Colonic mucosa (tissue), 4 donors: ENCODE data around the gene ZNF768. TPM values are rescaled to one million over a fixed set of nuclear protein-coding genes. Genes with fewer than 3 reads are reported as not detected.
"Not testable (repeated sequence)": the region's sequence is repeated elsewhere in the genome, so short reads cannot be mapped to it uniquely, and the experiment has no call there.

Source experiments
- DNase-seq: peaks from one replicate; pipeline ENCODE4 v3.0.0-alpha.2; 2020
- H3K27ac ChIP-seq: fragments of 200-600 bp; one replicate; pipeline ENCODE4 v1.8.0; 2021
- H3K27me3 ChIP-seq: fragments of 200-600 bp; one replicate; pipeline ENCODE4 v1.8.0; 2021
- H3K36me3 ChIP-seq: fragments of 200-600 bp; one replicate; pipeline ENCODE4 v1.8.0; 2021
- H3K4me1 ChIP-seq: fragments of 200-600 bp; one replicate; pipeline ENCODE4 v1.8.0; 2021; ENCODE audit warnings: mild to moderate bottlenecking
- H3K4me3 ChIP-seq: fragments of 200-600 bp; one replicate; pipeline ENCODE4 v1.8.0; 2021
- H3K9ac ChIP-seq, 2 donors: one replicate each; pipeline ENCODE4 v1.7.0; 2013; ENCODE audit warnings: control low read depth in 2 of 2, low read depth in 2 of 2, low read length in 2 of 2
- H3K9me3 ChIP-seq: fragments of 200-600 bp; one replicate; pipeline ENCODE4 v1.8.0; 2021
- CTCF ChIP-seq: fragments of 200-600 bp; IDR thresholded peaks from one replicate; pipeline ENCODE4 v1.8.0; 2022; ENCODE audit warnings: antibody characterized with exemption, mild to moderate bottlenecking
- intact Hi-C: fragments of 100-400 bp; cut with DNase I; formaldehyde crosslinking; loops from one replicate; pipeline ENCODE4 v1.14.1; 2022
- total RNA-seq, 2 donors: library from RNA; stranded (reverse); fragmentation: NEBNext Ultra II Directional in 1 of 2; extraction: Animal tissue kit (Norgen Biotek cat#: 25700) in 1 of 2; gene quantifications; one replicate each; pipeline ENCODE4 v1.2.1, GENCODE V29; 2021
- donor health status: healthy.
- donor health status: DM: no; HTN: no; CAD: no.
- donor health status: DM: no; HTN: no; CAD: no.

ZNF768 gene
- total RNA-seq, 2 donors from 2014 or later, result 58.6 to 63.2 TPM

GRCh38 chr16:30526823-30527634 lies 663 bp upstream of the ZNF768 start:
- TF ChIP-seq CTCF, result peak; percentile 42
- Histone ChIP-seq H3K9me3 (no peaks in the 10 kb centered on the region), H3K36me3 (no peaks in the 10 kb centered on the region), H3K9ac (peak overlapping the region; percentile 93 to 96), H3K4me3 (peak overlapping the region; percentile 68), H3K27me3 (no peaks in the 10 kb centered on the region), H3K27ac (peak overlapping the region; percentile 98), H3K4me1 (no peaks in the 10 kb centered on the region)
- intact Hi-C loops, result loop anchor here (5.0 kb wide), 1 partner anchor 80 kb away; the partner anchor contains the start of gene SEPHS2
- peak; percentile 99 for DNase-seq

GRCh38 chr16:30525844-30526136 lies 576 bp downstream of the ZNF768 start:
- no peaks in the 10 kb centered on the region for H3K27me3 ChIP-seq
- H3K36me3 ChIP-seq, result no peaks in the 10 kb centered on the region
- no peak for TF ChIP-seq CTCF
- no peak for DNase-seq
- peak overlapping the region; percentile 68 for H3K4me3 ChIP-seq
- H3K4me1 ChIP-seq, result no peaks in the 10 kb centered on the region
- H3K9me3 ChIP-seq, result no peaks in the 10 kb centered on the region
- intact Hi-C loops, result loop anchor here (5.0 kb wide), 1 partner anchor 78 kb away; the partner anchor contains the start of gene SEPHS2
- peak overlapping the region; percentile 86 to 89 for H3K9ac ChIP-seq
- H3K27ac ChIP-seq, result peak overlapping the region; percentile 98

GRCh38 chr16:30524575-30525568 lies 1.5 kb downstream of the ZNF768 start:
- no peak overlapping the region for H3K27ac ChIP-seq
- H3K9ac ChIP-seq, result peak overlapping the region in 1 of 2 donors; percentile 86
- no peaks in the 10 kb centered on the region for H3K36me3 ChIP-seq
- no peak for TF ChIP-seq CTCF
- H3K4me1 ChIP-seq, result no peaks in the 10 kb centered on the region
- H3K27me3 ChIP-seq, result no peaks in the 10 kb centered on the region
- H3K9me3 ChIP-seq, result no peaks in the 10 kb centered on the region
- no peak overlapping the region for H3K4me3 ChIP-seq
- no peak for DNase-seq
- intact Hi-C loops, result loop anchor here (5.0 kb wide), 1 partner anchor 78 kb away; the partner anchor contains the start of gene SEPHS2

GRCh38 chr16:30523768-30524574 lies 2.4 kb downstream of the ZNF768 start:
- no peaks in the 10 kb centered on the region for H3K9me3 ChIP-seq

GRCh38 chr16:30522702-30523463 lies 3.5 kb downstream of the ZNF768 start:
- H3K9me3 ChIP-seq, intact Hi-C loops, H3K4me3 ChIP-seq, H3K27ac ChIP-seq, H3K36me3 ChIP-seq, H3K4me1 ChIP-seq, H3K9ac ChIP-seq, H3K27me3 ChIP-seq, DNase-seq: not testable (repeated sequence)

More at GRCh38 chr16:30523768-30524574, 2.4 kb downstream of the ZNF768 start:
- DNase-seq, result no peak
- Histone ChIP-seq H3K27me3 (no peaks in the 10 kb centered on the region), H3K9ac (no peak overlapping the region), H3K4me3 (no peak overlapping the region), H3K27ac (no peak overlapping the region), H3K36me3 (no peaks in the 10 kb centered on the region), H3K4me1 (no peaks in the 10 kb centered on the region)
- intact Hi-C loops, result no loop called here
- TF ChIP-seq CTCF, result no peak
